ENCODE data around the gene ANKFY1. TPM values are rescaled to one million over a fixed set of nuclear protein-coding genes. Genes with fewer than 3 reads are reported as not detected.

Gene ANKFY1
- total and polyA plus RNA-seq, 2 experiments from 2014 or later: 18.6 to 32.8 TPM

DNA sequence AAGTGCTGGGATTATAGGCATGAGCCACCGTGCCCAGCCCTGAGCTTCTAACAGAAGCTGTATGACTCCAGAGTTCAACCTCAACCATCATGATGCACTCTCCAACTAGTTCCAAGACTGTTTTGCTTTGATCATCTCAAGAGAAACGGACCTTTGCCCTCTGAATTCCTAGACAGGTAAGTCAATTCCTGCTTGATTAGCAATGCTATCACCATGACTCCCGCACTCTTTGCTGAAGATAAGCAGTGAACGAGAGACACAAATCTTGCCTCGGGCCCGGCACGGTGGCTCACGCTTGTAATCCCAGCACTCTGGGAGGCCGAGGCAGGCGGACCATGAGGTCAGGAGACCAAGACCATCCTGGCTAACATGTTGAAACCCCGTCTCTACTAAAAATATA lies 22.2 kb downstream of the ANKFY1 start:
- Histone ChIP-seq H2AFZ (no peak overlapping the region), H4K20me1 (ENCODE audit: insufficient read depth, poor library complexity, severe bottlenecking) (no peaks in the 10 kb centered on the region), H3K4me3 (no peak overlapping the region), H3K4me2 (no peak overlapping the region), H3K27ac (peak overlapping the region; percentile 77), H3K9me3 (ENCODE audit: low read depth) (no peaks in the 10 kb centered on the region), H3K27me3 (no peaks in the 10 kb centered on the region), H3K9me2 (replicated peaks; ENCODE audit: insufficient read depth) (no peaks in the 10 kb centered on the region), H3K4me1 (ENCODE audit: insufficient read depth) (no peaks in the 10 kb centered on the region), H3K79me2 (peaks cover 60% of the 10 kb centered on the region), H3K36me3 (replicated peaks; ENCODE audit: insufficient read depth, low read depth) (no peaks in the 10 kb centered on the region)
- peak; percentile 78 for DNase-seq (ENCODE audit: low spot score)
- TF ChIP-seq, protein P1, sequence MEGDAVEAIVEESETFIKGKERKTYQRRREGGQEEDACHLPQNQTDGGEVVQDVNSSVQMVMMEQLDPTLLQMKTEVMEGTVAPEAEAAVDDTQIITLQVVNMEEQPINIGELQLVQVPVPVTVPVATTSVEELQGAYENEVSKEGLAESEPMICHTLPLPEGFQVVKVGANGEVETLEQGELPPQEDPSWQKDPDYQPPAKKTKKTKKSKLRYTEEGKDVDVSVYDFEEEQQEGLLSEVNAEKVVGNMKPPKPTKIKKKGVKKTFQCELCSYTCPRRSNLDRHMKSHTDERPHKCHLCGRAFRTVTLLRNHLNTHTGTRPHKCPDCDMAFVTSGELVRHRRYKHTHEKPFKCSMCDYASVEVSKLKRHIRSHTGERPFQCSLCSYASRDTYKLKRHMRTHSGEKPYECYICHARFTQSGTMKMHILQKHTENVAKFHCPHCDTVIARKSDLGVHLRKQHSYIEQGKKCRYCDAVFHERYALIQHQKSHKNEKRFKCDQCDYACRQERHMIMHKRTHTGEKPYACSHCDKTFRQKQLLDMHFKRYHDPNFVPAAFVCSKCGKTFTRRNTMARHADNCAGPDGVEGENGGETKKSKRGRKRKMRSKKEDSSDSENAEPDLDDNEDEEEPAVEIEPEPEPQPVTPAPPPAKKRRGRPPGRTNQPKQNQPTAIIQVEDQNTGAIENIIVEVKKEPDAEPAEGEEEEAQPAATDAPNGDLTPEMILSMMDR (IDR thresholded peaks at IDR 0.05; ENCODE audit: poor library complexity): no peak
- TF ChIP-seq EZH2 (IDR thresholded peaks at IDR 0.05; ENCODE audit: borderline replicate concordance): no peak
- no peak for TF ChIP-seq EZH2phosphoT487 (IDR thresholded peaks at IDR 0.05; ENCODE audit: low read depth, severe bottlenecking, unreplicated experiment)
- WGBS (ENCODE audit: low lambda C conversion rate, missing lambda C conversion rate): 39% methylated on average over 11 of the region's 11 CpGs

DNA sequence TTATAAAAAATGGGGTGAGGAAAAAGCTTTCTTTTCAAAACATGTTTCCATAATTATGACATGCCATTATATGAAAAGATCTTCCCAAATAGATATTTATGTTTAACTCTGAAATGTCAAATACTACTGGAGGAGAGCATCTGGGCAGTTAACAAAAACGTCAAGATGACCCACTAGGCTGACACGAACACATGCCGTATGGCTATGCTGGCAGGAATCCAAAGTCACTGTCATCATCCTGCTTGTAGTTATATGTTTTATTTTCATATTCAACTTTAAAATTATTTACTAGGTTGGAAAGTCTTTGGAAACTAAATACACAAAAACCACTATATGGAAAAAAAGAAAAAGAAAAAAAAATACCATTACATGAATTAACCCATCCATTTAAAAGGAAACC lies 27.3 kb downstream of the ANKFY1 start:
- Histone ChIP-seq H3K36me3 (replicated peaks; ENCODE audit: insufficient read depth, low read depth) (no peaks in the 10 kb centered on the region), H4K20me1 (ENCODE audit: insufficient read depth, poor library complexity, severe bottlenecking) (no peaks in the 10 kb centered on the region), H3K27ac (no peak overlapping the region), H3K9me3 (ENCODE audit: low read depth) (no peaks in the 10 kb centered on the region), H3K27me3 (no peaks in the 10 kb centered on the region), H3K79me2 (peaks cover 18% of the 10 kb centered on the region), H3K9me2 (replicated peaks; ENCODE audit: insufficient read depth) (no peaks in the 10 kb centered on the region), H3K4me2 (no peak overlapping the region), H3K4me1 (ENCODE audit: insufficient read depth) (no peaks in the 10 kb centered on the region), H3K4me3 (no peak overlapping the region), H2AFZ (no peak overlapping the region)
- 79% methylated on average over 3 of the region's 3 CpGs for WGBS (ENCODE audit: low lambda C conversion rate, missing lambda C conversion rate)
- TF ChIP-seq EZH2 (IDR thresholded peaks at IDR 0.05; ENCODE audit: borderline replicate concordance): no peak
- no peak for TF ChIP-seq EZH2phosphoT487 (IDR thresholded peaks at IDR 0.05; ENCODE audit: low read depth, severe bottlenecking, unreplicated experiment)
- TF ChIP-seq, protein P1 (IDR thresholded peaks at IDR 0.05; ENCODE audit: poor library complexity): no peak
- no peak for DNase-seq (ENCODE audit: low spot score)

DNA sequence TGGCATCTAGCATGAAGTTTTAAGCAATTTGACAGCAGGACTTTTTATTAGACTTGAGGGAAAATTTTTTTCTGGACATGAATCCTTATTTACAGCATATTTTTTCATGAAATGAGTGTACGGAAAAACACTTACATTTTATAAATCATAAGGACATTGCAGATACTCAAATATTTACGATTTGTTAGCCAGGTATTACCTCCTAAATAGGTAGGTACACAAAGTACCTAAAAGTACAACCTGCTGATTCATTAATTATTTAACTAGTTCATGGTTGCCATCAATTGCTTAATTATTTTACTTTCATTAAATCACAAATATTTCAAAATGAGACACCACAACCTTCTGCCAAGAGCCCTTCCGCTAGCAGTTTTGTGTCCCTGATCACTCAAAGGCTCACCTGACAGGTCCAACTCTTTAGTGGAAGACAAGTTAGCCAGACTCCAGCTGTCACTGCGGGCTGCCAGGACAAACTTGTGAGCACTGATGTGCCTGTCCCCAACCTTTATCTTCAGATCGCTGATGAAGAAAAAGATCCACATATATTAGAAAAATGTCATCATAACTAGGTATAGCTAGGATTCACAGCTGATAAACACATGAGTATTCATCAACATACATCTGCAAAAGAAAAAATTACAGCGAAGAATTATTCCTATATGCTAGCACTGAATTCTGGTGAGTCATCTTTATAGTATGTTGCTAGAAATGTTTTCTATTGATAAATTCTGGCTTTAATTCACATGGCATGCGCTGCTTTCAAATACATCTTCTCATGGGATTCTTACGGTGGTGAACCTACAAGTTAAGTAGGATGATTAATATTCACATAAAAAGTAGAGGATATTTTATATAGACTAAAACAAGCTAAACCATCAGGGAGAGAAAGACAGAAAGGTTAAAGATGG lies 28.2 kb downstream of the ANKFY1 start:
- Histone ChIP-seq H2AFZ (no peak overlapping the region), H4K20me1 (ENCODE audit: insufficient read depth, poor library complexity, severe bottlenecking) (no peaks in the 10 kb centered on the region), H3K36me3 (replicated peaks; ENCODE audit: insufficient read depth, low read depth) (no peaks in the 10 kb centered on the region), H3K4me3 (no peak overlapping the region), H3K4me1 (ENCODE audit: insufficient read depth) (peaks cover 6% of the 10 kb centered on the region), H3K9me3 (ENCODE audit: low read depth) (no peaks in the 10 kb centered on the region), H3K79me2 (peaks cover 18% of the 10 kb centered on the region), H3K9me2 (replicated peaks; ENCODE audit: insufficient read depth) (no peaks in the 10 kb centered on the region), H3K27me3 (no peaks in the 10 kb centered on the region), H3K27ac (no peak overlapping the region), H3K4me2 (no peak overlapping the region)
- TF ChIP-seq, protein P1 (IDR thresholded peaks at IDR 0.05; ENCODE audit: poor library complexity): no peak
- TF ChIP-seq EZH2 (IDR thresholded peaks at IDR 0.05; ENCODE audit: borderline replicate concordance) (no peak), EZH2phosphoT487 (IDR thresholded peaks at IDR 0.05; ENCODE audit: low read depth, severe bottlenecking, unreplicated experiment) (no peak)
- 96% methylated on average over 8 of the region's 8 CpGs for WGBS (ENCODE audit: low lambda C conversion rate, missing lambda C conversion rate)
- no peak for DNase-seq (ENCODE audit: low spot score)

All from hepatocyte (in vitro differentiated cells).